HG03135 (cell line): ENCODE results near the gene HNRNPLL.
"Not testable (repeated sequence)": the region's sequence is repeated elsewhere in the genome, so short reads cannot be mapped to it uniquely, and the experiment has no call there.

Experiments
- ATAC-seq: cut with Tn5 transposase; IDR thresholded peaks from one replicate; pipeline ENCODE4 v1.9.1; 2021; ENCODE audit warnings: mild to moderate bottlenecking, moderate library complexity; ENCODE audit not compliant: unreplicated experiment

The HNRNPLL gene

DNA sequence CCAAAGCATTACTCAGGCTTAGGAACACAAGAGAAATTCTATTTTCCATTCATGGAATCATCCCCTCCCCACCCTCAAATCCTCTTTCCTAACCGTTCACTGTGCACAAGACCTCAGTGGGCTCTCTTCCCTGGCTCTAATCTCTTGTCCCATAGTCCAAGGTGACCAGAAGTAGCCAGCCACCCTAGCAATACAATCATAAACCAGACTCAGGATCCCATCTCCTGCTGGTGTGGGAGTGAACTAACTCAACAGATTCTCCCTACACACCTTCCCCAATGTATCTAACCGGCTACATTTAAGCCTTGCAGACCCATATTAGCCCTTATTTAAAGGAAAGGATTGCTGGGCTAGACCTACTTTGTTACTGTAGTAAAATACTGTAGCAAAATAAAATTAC lies 45.5 kb downstream of the HNRNPLL start:
- ATAC-seq = no peak

DNA sequence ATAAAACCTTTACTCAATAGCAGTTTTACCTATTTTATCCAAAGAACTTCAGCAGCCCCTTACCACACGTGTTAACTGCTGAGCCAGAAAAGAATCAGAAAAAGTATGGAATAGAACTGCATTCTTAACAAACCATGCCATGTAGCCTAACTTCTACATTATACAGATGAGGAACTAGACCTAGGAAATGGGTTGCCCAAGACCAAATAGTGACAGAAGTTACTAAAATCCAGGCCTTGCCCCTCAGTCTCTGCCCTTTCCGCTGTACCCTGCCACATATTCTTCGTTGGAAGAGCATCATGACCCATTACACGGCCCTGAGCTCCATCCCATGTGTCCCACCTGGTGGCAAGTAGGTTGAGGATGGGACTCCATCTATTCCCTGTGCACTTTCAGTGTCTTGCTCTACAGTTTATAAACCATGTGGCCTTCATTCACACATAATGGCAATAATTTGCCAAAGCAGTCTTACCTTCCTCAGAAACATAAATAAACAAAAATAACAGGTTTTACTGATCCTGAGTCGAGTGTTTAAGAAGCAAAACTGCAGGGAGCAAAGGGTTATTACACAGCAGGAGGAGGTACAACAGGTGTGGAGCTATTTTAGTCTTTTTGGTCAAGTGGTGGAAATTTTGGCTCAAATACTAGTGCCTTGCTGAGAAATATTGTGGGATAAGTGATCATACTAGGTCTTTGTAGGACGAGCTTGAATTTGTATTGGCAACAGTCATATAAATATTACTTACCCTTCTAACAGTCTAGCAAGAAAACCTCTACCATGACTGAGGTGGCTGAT lies 46.5 kb downstream of the HNRNPLL start:
- ATAC-seq = no peak

DNA sequence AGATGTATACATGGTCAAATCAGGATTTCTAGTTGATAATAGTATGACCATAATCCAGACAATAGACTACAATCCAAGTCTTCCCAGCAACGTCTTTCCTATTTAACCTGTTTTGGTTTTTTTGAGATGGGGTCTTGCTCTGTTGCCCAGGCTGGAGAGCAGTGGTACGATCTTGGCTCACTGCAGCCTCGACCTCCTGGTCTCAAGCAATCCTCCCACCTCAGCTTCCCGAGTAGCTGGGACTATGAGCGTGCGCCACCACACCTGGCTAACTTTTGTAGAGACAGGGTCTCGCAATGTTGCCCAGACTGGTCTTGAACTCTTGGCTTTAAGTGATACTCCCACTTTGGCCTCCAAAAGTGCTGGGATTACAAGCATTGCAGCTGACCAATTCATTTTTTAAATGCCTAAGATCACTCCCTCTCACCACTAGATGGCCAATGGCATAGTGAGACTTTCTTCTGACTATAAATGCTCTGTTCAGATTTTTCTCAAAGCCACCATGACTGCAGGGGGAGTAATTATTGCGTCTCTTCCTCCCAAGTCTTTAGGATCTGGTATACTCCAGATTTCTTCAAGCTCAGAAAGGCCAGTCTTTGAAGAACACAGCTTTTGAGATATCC lies 47.6 kb downstream of the HNRNPLL start:
- ATAC-seq = no peak

DNA sequence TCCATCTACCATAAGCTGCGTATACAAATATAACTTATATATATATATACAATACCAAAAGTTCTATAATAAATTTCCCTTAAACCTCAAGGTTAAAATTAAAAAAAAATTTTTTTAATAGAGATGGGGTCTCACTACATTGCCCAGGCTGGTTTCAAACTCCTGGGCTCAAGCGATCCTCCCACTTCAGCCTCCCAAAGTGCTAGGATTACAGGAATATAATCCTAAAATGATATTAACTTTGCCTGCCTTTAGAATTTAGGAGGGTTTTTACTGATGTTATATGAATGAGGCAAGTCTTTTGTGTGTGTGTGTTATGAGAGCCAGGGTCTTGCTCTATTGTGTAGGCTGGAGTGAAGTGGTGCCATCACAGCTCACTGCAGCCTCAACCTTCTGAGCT lies 49.2 kb downstream of the HNRNPLL start:
- ATAC-seq = no peak

DNA sequence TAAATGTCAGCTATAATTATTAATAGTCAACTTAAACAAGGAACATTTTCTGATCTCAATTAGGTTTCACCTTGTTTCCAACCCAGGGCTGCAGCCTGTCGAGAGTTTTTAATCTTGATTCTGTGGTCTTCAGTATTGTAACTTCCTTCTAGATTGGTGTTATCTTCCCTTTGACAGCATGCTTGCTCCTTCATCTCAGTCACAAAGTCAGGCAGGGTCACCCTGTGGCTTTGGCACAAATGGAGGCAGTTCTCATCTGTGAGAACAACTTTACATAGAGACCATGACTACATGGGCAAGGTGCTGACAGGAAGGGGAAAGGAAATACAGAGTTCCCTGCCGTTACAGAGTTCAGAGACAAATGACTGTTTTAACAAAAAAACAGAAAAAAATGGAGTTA lies 50.5 kb downstream of the HNRNPLL start:
- no peak for ATAC-seq

DNA sequence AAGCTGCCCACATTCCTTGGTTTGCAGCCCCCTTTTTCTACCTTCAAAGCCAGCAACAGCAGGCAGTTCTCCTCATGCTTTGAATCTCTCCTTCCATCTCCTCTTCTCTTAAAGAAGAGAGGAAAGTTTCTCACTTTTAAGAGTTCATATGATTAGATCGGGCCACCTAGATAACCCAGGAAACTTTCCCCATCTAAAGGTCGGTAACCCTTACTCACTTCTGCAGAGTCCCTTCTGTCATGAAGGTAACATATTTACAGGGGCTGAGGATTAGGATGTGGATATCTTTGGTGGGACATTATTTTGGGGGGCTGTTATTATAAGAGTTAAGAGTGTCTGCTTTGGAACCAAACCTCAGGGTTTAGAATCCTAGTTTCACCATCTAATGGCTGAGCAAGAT lies 51.0 kb downstream of the HNRNPLL start:
- no peak for ATAC-seq

DNA sequence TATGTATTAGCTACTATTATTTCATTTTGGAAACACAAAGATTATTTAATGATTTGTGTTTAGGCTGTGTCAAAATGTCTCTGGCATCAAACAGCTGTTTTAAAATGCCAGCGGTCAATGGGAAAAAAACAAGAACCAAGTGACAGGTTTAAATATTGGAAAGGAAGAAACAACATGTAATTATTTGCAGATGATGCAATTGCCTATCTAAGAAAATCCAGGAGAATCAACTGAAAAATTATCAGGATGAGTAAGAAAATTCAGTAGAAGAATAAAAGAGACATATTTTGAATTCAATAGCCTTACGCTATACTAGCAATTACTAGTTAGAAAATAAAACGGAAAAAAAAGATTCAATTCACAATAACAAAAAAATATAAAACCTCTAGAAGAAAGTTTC lies 51.6 kb downstream of the HNRNPLL start:
- no peak for ATAC-seq

DNA sequence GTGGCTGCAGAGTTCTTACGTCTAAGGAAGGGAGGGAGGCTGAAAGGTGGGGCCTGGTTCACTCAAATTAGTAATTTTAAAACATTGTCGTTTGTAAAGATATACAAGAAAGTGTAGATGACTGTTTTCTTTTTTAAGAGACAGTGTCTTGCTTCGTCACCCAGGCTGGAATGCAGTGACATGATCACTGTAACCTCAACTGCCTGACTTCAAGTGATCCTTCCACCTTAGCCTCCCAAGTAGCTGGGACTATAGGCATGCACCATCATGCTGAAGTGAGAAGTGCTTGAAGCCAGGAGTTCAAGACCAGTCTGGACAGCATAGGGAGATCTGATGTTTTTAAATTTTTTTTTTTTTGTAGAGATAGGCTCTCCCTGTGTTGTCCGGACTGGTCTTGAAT lies 52.9 kb downstream of the HNRNPLL start:
- no peak for ATAC-seq

DNA sequence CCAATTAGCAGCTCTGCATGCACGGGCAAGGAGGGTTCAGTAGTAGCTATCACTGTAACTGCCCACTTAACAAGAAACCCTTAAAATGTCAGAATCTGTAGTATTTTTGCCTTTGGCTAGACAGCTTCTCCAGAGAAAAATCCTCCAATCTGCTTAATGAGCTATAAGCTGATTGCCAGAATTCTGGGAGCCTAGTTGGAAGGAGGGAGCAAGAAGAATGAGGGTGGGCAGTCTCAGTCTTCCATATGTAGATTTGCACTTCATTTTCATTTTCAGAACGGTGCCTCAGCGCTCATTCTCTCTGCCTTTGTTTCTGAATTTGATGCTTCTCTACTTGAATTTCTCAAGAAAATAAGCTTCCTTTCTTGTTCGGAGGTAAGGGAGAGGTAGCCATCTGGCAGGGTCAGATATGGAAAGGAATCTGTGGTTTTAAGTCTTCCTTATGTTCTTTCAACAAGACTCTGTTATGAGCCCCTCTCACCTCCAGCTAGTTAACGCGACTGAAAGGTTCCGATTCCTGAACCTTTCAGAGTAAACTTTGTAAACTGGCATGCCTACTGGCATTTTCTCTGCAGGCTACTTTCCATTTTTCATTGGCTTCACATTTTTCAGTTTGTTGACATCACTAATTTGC lies 53.5 kb downstream of the HNRNPLL start:
- ATAC-seq = no peak

DNA sequence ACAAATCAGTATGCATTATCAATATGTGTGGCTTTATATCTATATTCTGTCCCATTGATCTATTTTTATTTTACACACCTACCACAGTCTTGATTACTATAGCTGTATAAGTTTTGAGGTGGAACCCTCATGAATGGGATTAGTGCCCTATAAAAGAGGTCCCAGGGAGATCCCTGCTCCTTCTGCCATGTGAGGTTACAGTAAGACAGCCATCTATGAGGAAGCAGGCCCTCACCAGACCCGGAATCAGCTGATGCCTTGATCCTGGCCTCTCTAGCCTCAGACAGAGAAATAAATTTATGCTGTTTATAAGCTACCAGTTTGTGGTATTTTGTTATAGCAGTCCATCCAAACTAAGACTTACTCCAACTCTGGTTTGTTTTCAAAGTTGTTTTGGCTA lies 54.9 kb downstream of the HNRNPLL start:
- no peak for ATAC-seq

DNA sequence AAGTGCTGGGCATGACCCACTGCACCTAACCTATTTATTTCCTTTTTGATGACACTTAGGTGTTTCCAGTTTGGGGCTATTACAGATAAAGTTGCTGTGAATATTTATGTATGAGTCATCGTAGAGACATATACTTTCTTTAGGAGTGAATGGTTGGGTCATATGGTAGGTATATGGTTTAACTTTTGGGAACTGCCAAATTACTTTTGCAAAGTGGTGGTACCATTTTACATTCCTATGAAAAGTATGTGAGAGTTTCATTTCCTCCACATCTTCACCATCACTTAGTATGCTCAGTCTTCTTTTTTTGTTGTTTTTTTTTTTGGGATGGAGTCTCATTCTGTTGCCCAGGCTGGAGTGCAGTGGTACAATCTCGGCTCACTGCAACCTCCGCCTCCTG lies 56.1 kb downstream of the HNRNPLL start:
- no peak for ATAC-seq

DNA sequence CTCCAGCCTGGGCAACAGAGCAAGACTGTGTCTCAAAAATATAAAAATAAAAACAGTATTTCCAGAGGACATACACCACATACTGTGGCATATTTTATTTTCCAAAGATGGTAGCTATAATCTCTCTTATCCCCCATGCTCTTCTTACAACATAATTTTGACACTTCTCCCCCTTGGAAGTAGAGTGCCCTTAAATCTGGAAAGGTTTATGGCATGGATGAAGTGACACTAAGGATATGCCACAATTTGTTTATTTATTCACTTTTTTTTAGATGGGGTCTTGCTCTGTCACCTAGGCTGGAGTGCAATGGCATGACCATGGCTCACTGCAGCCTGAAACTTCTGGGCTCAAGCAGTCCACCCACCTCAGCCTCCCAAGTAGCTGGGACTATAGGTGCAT lies 56.7 kb downstream of the HNRNPLL start:
- no peak for ATAC-seq

DNA sequence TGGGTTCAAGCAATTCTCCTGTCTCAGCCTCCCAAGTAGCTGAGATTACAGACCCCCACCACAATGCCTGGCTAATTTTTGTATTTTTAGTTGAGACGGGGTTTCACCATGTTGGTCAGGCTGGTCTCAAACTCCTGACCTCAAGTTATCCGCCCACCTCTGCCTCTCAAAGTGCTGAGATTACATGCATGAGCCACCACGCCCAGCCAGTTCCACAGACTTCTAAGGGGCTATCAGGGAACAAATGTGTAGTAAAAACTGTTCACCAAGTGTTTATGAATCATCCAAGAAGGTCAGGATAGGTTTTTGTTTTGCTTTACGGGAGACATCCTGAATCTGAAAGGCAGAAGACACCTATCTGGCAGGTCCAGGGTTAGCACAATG lies 60.5 kb downstream of the HNRNPLL start:
- not testable (repeated sequence) for ATAC-seq

DNA sequence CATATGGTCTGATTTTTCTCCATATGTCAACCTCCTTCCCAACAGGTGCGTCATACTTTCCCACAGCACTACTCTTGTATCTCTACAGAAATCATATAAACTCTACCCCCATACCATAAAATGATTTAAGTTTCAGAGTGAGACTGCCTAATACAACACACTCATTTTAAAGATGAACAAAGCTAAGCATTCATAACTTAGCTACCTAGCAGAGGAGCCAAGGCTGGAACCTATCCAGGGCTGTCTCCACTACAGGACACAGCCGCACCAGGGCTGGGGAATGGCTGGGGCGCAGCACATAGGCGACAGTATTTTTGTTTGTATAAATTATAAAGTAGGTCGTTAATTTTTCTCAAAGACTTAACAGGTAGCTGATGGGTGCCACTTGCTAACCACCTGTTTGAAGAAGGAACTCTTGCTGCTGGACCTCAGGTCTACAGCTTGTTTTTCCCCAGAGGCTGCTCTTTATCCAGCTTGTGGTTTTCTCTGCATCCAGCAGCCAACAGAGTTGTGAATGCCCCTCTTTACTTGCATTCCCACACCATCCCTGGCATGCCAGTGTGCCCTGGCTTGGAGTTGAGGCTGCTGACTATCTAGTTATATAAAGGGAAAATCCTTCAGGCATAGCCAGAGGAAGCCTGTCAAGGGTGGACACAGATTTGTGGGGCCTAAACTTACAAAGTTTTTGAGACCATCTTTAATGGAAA lies 62.0 kb downstream of the HNRNPLL start:
- ATAC-seq = no peak

DNA sequence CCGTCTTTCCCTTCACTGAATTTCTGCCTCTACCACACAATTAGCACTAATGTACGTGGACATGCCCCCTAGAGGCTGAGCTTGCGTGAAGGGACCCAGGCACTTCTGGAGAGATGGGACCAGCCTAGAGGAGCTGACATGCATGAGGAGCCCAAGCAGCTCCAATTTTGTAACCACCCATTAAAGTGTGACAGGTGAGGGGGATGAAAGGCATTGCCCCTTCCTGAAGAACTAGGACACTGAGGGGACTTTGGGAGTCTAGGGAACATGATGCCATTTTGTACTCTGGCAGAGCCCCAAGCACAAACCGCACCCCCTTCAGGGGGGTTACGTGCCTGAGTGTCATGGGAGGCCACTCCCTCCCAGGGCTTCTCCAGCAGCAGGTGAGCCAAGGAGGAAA lies 63.6 kb downstream of the HNRNPLL start:
- no peak for ATAC-seq

DNA sequence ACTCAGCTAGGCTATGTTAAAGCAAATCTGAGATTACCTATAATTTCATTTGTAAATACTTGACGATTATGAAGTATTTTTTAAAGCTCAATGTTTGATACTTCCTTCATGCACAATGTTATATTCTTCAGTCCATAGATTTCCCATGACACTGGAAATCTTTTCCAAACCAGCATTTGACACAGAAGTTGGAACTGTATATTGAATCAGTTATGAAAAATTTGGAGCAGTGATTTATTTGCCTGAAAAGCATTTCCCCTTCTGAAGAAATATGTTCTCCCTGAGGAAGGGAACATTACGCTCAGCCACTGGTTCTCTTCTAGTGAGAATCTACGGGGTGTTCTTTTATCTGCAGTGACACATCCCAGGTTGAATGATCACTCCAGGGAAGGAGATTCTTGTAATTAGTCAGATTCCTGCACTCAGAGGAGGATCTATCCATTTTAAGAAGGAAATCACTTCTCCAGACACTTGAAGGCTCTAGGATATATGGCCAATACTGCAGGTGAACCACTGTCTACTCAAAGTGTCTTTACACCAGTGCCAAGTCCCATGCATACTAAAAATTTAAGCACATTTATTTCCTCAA lies 64.7 kb downstream of the HNRNPLL start:
- ATAC-seq = no peak

DNA sequence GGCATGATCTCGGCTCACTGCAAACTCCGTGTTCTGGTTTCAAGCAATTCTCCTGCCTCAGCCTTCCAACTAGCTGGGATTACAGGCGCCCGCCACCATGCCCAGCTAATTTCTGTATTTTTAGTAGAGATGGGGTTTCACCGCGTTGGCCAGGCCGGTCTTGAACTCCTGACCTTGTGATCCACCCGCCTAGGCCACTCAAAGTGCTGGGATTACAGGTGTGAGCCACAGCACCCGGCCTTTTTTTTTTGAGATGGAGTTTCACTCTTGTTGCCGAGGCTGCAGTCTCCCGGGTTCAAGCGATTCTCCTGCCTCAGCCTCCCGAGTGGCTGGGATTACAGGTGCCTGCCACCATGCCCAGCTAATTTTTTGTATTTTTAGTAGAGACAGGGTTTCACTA lies 65.4 kb downstream of the HNRNPLL start:
- not testable (repeated sequence) for ATAC-seq

DNA sequence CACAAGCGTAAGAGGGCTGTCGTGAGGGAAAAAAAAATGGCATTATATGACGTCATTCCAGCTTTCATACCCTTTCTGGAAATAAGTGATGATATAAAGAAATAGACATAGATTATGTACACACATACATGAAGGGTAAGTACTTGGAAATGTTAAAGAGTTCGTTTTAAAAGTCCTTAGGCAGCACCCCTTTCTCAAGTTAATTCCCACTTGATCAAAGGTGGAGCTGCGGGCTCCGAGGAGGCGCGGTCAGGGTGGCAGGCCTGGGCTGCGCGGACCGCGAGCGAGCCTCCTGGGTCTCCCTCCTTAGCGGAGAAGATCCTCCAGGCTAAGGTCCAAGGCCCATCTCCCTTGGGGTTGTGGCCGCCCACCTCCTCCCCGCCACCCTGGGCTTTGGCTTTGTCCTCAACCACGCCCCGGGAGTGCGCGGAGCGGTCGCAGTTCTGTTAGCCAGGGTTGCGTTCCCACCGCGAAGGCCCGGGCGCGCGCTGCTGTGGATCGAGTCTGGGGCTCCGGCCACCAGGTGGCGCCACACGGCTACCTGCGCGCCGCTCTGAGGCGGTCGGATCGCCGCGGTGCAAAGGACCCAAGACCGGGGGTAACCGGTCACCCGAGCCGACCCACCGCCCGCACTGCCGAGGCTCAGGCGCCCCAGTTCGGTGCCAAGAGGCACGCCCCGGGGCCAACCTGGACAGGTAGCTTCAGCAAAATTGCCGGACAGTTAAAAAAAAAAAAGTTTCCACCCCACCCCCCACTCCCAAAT lies 66.8 kb downstream of the HNRNPLL start:
- peak; percentile 56 for ATAC-seq

DNA sequence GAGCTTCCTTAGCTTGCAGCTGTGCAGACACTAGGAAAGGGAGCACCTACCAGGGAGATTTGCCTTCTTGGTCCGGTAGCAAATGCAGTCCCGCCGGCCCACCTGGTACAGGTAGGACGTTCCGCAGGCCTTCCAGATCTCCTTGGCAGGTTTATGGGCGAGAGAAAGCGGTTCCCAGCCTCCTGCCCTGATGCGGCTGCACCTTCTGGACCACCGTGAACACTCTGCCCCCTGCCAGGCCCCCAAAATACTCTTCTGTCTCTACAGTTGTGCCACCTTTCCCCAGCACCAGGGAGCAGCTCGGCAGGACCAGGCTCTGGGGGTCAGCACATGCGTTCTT lies 67.4 kb downstream of the HNRNPLL start:
- ATAC-seq = no peak

DNA sequence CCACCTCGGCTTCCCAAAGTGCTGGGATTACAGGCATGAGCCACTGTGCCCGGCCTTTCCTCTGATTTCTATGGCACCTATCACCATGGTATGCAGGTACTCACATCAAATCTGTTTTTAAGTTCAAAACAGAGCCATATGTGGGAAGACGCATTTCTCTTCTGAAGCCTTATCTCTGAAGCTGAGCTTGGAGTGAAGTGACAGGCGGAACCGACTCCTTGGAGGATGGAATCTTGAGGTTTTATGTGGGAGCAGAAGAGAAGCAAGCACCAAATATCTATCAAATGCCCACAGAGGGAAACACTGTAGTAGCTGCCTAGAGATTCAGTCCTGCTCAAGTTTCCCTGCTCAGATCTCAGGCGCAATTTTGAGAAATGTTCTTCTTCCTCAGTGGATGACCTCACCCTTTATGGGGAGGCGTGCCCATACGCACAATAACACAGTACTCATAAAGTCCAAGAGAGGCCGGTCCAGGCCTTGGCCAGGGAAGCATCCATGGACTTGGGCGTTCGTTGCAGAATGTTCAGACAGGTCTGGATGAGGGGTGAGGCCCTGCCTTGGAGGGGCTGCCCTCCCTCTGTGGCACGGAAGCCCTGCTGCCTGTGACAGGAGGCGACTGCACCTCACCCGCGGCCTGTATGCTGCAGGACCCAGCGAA lies 67.9 kb downstream of the HNRNPLL start:
- no peak for ATAC-seq
